ENCODE results near the gene B4GALNT4.
"Not testable (repeated sequence)": the region's sequence is repeated elsewhere in the genome, so short reads cannot be mapped to it uniquely, and the experiment has no call there.

The B4GALNT4 gene

GRCh38 chr11:369336-370018 lies at the start of gene B4GALNT4:
Gene B4GALNT4 (plus strand): TSS chr11:369499. CDS start chr11:369804, 305 bp downstream.
- in situ Hi-C loops (cut with MboI; ENCODE audit: low sequenced_read_pairs) = no loop called here

GRCh38 chr11:319888-320273 lies 49.4 kb upstream of the B4GALNT4 start:
- in situ Hi-C loops (cut with MboI; ENCODE audit: low sequenced_read_pairs) = not testable (repeated sequence)

- in situ Hi-C loops (cut with MboI; ENCODE audit: low sequenced_read_pairs) = no loop called here
These were observed 45.1 kb upstream of the B4GALNT4 start for GRCh38 chr11:324156-324555.

GRCh38 chr11:324593-325517 lies 44.4 kb upstream of the B4GALNT4 start:
- in situ Hi-C loops (cut with MboI; ENCODE audit: low sequenced_read_pairs) = not testable (repeated sequence)

GRCh38 chr11:325796-326591 lies 43.3 kb upstream of the B4GALNT4 start:
- in situ Hi-C loops (cut with MboI; ENCODE audit: low sequenced_read_pairs) = no loop called here

GRCh38 chr11:326592-326841 lies 42.8 kb upstream of the B4GALNT4 start:
- in situ Hi-C loops (cut with MboI; ENCODE audit: low sequenced_read_pairs) = no loop called here

- in situ Hi-C loops (cut with MboI; ENCODE audit: low sequenced_read_pairs) = no loop called here
These were observed 42.3 kb upstream of the B4GALNT4 start for GRCh38 chr11:326842-327580.

GRCh38 chr11:327581-327923 lies 41.7 kb upstream of the B4GALNT4 start:
- in situ Hi-C loops (cut with MboI; ENCODE audit: low sequenced_read_pairs) = no loop called here

- in situ Hi-C loops (cut with MboI; ENCODE audit: low sequenced_read_pairs) = no loop called here
These were observed 41.3 kb upstream of the B4GALNT4 start for GRCh38 chr11:328012-328411.

GRCh38 chr11:328516-329100 lies 40.7 kb upstream of the B4GALNT4 start:
- in situ Hi-C loops (cut with MboI; ENCODE audit: low sequenced_read_pairs) = not testable (repeated sequence)

- in situ Hi-C loops (cut with MboI; ENCODE audit: low sequenced_read_pairs) = no loop called here
These were observed 39.4 kb upstream of the B4GALNT4 start for GRCh38 chr11:329886-330253.

GRCh38 chr11:330307-330693 lies 39.0 kb upstream of the B4GALNT4 start:
- in situ Hi-C loops (cut with MboI; ENCODE audit: low sequenced_read_pairs) = no loop called here

GRCh38 chr11:330694-331357 lies 38.5 kb upstream of the B4GALNT4 start:
- in situ Hi-C loops (cut with MboI; ENCODE audit: low sequenced_read_pairs) = no loop called here

GRCh38 chr11:331358-332060 lies 37.8 kb upstream of the B4GALNT4 start:
- in situ Hi-C loops (cut with MboI; ENCODE audit: low sequenced_read_pairs) = no loop called here

GRCh38 chr11:332651-333480 lies 36.4 kb upstream of the B4GALNT4 start:
- in situ Hi-C loops (cut with MboI; ENCODE audit: low sequenced_read_pairs) = no loop called here

GRCh38 chr11:333616-334263 lies 35.6 kb upstream of the B4GALNT4 start:
- in situ Hi-C loops (cut with MboI; ENCODE audit: low sequenced_read_pairs) = not testable (repeated sequence)

GRCh38 chr11:334264-334994 lies 34.9 kb upstream of the B4GALNT4 start:
- in situ Hi-C loops (cut with MboI; ENCODE audit: low sequenced_read_pairs) = no loop called here

Data from HL-60/S4 treated with retinoic acid at 250 ng/mL for 4 days and 3 days (cell line).